HepG2 (cell line): Measurements from ENCODE around the gene ABCB8. TPM values are rescaled to one million over a fixed set of nuclear protein-coding genes. Genes with fewer than 3 reads are reported as not detected.

ENCODE experiments used
- ATAC-seq: fragments of 200-7000 bp; cut with Tn5 transposase; 3 replicates; pipeline ENCODE4 v1.9.1; 2020; ENCODE audit warnings: mild to moderate bottlenecking, moderate library complexity
- BruUV-seq: library from RNA; stranded (reverse); fragments of 400-500 nt; replicated peaks from 2 replicates; lab custom pipeline; 2021; lab: Mats Ljungman, UMichigan
- CTCF ChIA-PET: fragments of 300-600 bp; formaldehyde crosslinking; extraction: SDS; loops from one replicate; lab custom pipeline; 2021; ENCODE audit warnings: low total read pairs, inconsistent platforms, low intra/inter-chr PET ratio; lab: Yijun Ruan, JAX
- POLR2A ChIA-PET: fragments of 350-600 bp; sonication (Branson Sonifier 250); formaldehyde crosslinking; loops from one replicate; lab custom pipeline; 2020; ENCODE audit warnings: antibody characterized with exemption, inconsistent platforms; lab: Yijun Ruan, JAX
- DNase-seq: peaks from one replicate; pipeline ENCODE4 v3.0.0-alpha.2; 2015; ENCODE audit warnings: low spot score
- FAIRE-seq: peaks from 3 replicates; lab custom pipeline; 2011; peaks lifted over from hg19 to GRCh38; lab: Jason Lieb, UNC
- H2AFZ ChIP-seq: one replicate; pipeline ENCODE4 v1.6.1; 2011; ENCODE audit warnings: low read length, inconsistent platforms
- H3K27ac ChIP-seq: fragments of 300-600 bp; 3 replicates; pipeline ENCODE4 v1.8.0; 2011; ENCODE audit warnings: mixed run types, mild to moderate bottlenecking, mixed read lengths, low read length, inconsistent platforms; ENCODE audit not compliant: insufficient read depth; ENCODE audit errors: extremely low read length
- H3K27me3 ChIP-seq, 2 experiments: fragments of 200-600 bp in 1 of 2; 2 replicates in 1 of 2; 3 replicates in 1 of 2; pipeline versions ENCODE4 v1.6.0 to v1.8.0; 2011; ENCODE audit warnings: low read length in 2 of 2, mild to moderate bottlenecking in 2 of 2, moderate library complexity in 2 of 2, inconsistent platforms in 1 of 2; ENCODE audit not compliant: insufficient read depth in 2 of 2, control insufficient read depth in 1 of 2
- H3K36me3 ChIP-seq, 2 experiments: fragments of 200-600 bp in 1 of 2; replicated peaks in 1 of 2; 2 replicates in 1 of 2; 3 replicates in 1 of 2; pipeline versions ENCODE4 v1.5.1 to v1.8.0; 2011; ENCODE audit warnings: low read length in 2 of 2, inconsistent platforms in 1 of 2; ENCODE audit not compliant: insufficient read depth in 2 of 2, control insufficient read depth in 1 of 2
- H3K4me1 ChIP-seq: 2 replicates; pipeline ENCODE4 v1.5.1; 2012; ENCODE audit warnings: low read length, inconsistent platforms; ENCODE audit not compliant: insufficient read depth
- H3K4me2 ChIP-seq: 2 replicates; pipeline ENCODE4 v1.6.0; 2011; ENCODE audit warnings: low read depth, low read length, inconsistent platforms
- H3K4me3 ChIP-seq, 3 experiments: fragments of 200-600 bp in 1 of 3; sonication (generic), shearing (Covaris generic) in 1 of 3; replicated peaks in 1 of 3; 2 replicates each; pipeline ENCODE4 v1.5.1; 2011 to 2016; ENCODE audit warnings: low read length in 3 of 3, inconsistent platforms in 2 of 3, low read depth in 2 of 3, mild to moderate bottlenecking in 2 of 3, control low read depth in 1 of 3, mixed read lengths in 1 of 3; ENCODE audit not compliant: insufficient read depth in 1 of 3
- H3K79me2 ChIP-seq: one replicate; pipeline ENCODE4 v1.6.1; 2011; ENCODE audit warnings: low read length, inconsistent platforms; ENCODE audit not compliant: insufficient read depth
- H3K9ac ChIP-seq: 2 replicates; pipeline ENCODE4 v1.6.0; 2011; ENCODE audit warnings: mild to moderate bottlenecking, low read depth, low read length, inconsistent platforms; ENCODE audit not compliant: insufficient read depth
- H3K9me3 ChIP-seq: 2 replicates; pipeline ENCODE4 v1.5.1; 2012; ENCODE audit warnings: mild to moderate bottlenecking, low read length
- H4K20me1 ChIP-seq: 2 replicates; pipeline ENCODE4 v1.6.0; 2011; ENCODE audit warnings: inconsistent platforms, mild to moderate bottlenecking, low read length, moderate library complexity; ENCODE audit not compliant: insufficient read depth
- CENPT ChIP-seq: sonication (generic); formaldehyde crosslinking; IDR thresholded peaks from 2 replicates; pipeline ENCODE4 v1.8.0; 2022; ENCODE audit warnings: low read depth, mild to moderate bottlenecking, moderate library complexity, missing genetic modification reagents
- KLF13 ChIP-seq: sonication (generic); formaldehyde crosslinking; IDR thresholded peaks from 2 replicates; pipeline ENCODE4 v1.4.0; 2020; ENCODE audit warnings: mild to moderate bottlenecking, missing genetic modification reagents
- NCOR1 ChIP-seq: fragments of 200-600 bp; sonication (generic); IDR thresholded peaks from 2 replicates; pipeline ENCODE4 v1.7.0; 2017; ENCODE audit warnings: antibody characterized with exemption, low read length, borderline replicate concordance
- NFE2L1 ChIP-seq: sonication (generic); formaldehyde crosslinking; IDR thresholded peaks from 2 replicates; pipeline ENCODE4 v1.4.0; 2020; ENCODE audit warnings: missing genetic modification reagents, mild to moderate bottlenecking, borderline replicate concordance
- NFE2L2 ChIP-seq: fragments of 150-350 bp; IDR thresholded peaks from 2 replicates; pipeline ENCODE4 v1.6.1; 2014; ENCODE audit warnings: low read length
- NR2C2 ChIP-seq: sonication (generic); formaldehyde crosslinking; IDR thresholded peaks from 2 replicates; pipeline ENCODE4 v1.4.0; 2020; ENCODE audit warnings: missing genetic modification reagents, mild to moderate bottlenecking, moderate library complexity, borderline replicate concordance
- SYNCRIP ChIP-seq: fragments of 200-400 bp; formaldehyde crosslinking; IDR thresholded peaks from 2 replicates; pipeline ENCODE4 v1.6.1; 2018; ENCODE audit warnings: mild to moderate bottlenecking, low read depth, low read length; ENCODE audit not compliant: insufficient read depth
- TCF7 ChIP-seq: sonication (generic); IDR thresholded peaks from 2 replicates; pipeline ENCODE4 v1.6.1; 2016; ENCODE audit warnings: antibody characterized with exemption, low read depth
- U2AF1 ChIP-seq: fragments of 200-400 bp; formaldehyde crosslinking; optimal IDR thresholded peaks from 2 replicates; pipeline ENCODE3; 2017; ENCODE audit warnings: mild to moderate bottlenecking, low read depth, low read length
- ZBTB3 ChIP-seq: sonication (generic); formaldehyde crosslinking; IDR thresholded peaks from 2 replicates; pipeline ENCODE4 v1.4.0; 2020; ENCODE audit warnings: low read depth, mild to moderate bottlenecking, moderate library complexity, missing genetic modification reagents, borderline replicate concordance
- ZNF207 ChIP-seq: fragments of 450-650 bp; IDR thresholded peaks from 2 replicates; pipeline ENCODE4 v1.6.1; 2016; ENCODE audit warnings: antibody characterized with exemption, borderline replicate concordance
- ZNF234 ChIP-seq: sonication (generic); formaldehyde crosslinking; conservative IDR thresholded peaks from 2 replicates; pipeline ENCODE4 v1.5.1; 2020; ENCODE audit warnings: mild to moderate bottlenecking, missing genetic modification reagents
- ZNF546 ChIP-seq: sonication (generic); formaldehyde crosslinking; conservative IDR thresholded peaks from 2 replicates; pipeline ENCODE4 v1.8.1; 2023; ENCODE audit warnings: mild to moderate bottlenecking, missing genetic modification reagents
- ZNF605 ChIP-seq: sonication (generic); formaldehyde crosslinking; IDR thresholded peaks from 2 replicates; pipeline ENCODE4 v1.8.0; 2022; ENCODE audit warnings: mild to moderate bottlenecking, missing genetic modification reagents
- ZNF816 ChIP-seq: sonication (generic); formaldehyde crosslinking; IDR thresholded peaks from 2 replicates; pipeline ENCODE4 v1.8.0; 2022; ENCODE audit warnings: missing genetic modification reagents, mild to moderate bottlenecking, borderline replicate concordance
- WGBS: methylation state at CpG from one replicate; pipeline ENCODE4 v1.1.6; 2017; ENCODE audit warnings: low lambda C conversion rate; 5-methylcytosine and 5-hydroxymethylcytosine counted together
- in situ Hi-C: cut with HindIII; loops from 2 replicates; pipeline ENCODE4 v1.10.0; 2017; ENCODE audit warnings: low pct_unique_long_range_greater_than_20kb; ENCODE audit not compliant: extremely low pct_ligation_motif_present
- intact Hi-C: fragments of 100-400 bp; cut with micrococcal nuclease; formaldehyde crosslinking; loops from one replicate; pipeline ENCODE4 v1.10.0; 2022; ENCODE audit not compliant: unreplicated experiment
- polyA plus RNA-seq, 8 experiments: library from polyadenylated mRNA; depleted of rRNA in 3 of 8; stranded (reverse) in 7 of 8; unstranded in 1 of 8; fragments of >200 nt; fragmentation: Illumina TruSeq in 4 of 8; extraction: Trizol in 4 of 8; gene quantifications; 2 replicates each; pipeline versions ENCODE4 v1.2.1 to v1.2.3, GENCODE V29; 2011 to 2016; ENCODE audit warnings: low read depth in 4 of 8, missing spikeins in 1 of 8, mixed read lengths in 1 of 8; ENCODE audit not compliant: insufficient read depth in 1 of 8
- total RNA-seq, 5 experiments: library from RNA; depleted of rRNA; stranded (reverse); fragments of >200 nt; fragmentation: Illumina TruSeq; extraction: Trizol; gene quantifications; 2 replicates each; pipeline ENCODE4 v1.2.3, GENCODE V29; 2016; ENCODE audit warnings: low read depth in 1 of 5
- TF ChIP-seq, protein P1 (sequence below): sonication (generic); formaldehyde crosslinking; IDR thresholded peaks from 2 replicates; pipeline ENCODE4 v1.8.0; 2022; ENCODE audit warnings: mild to moderate bottlenecking, missing genetic modification reagents
- TF ChIP-seq, protein P2 (sequence below): sonication (generic); formaldehyde crosslinking; IDR thresholded peaks from 2 replicates; pipeline ENCODE4 v1.8.0; 2022; ENCODE audit warnings: missing genetic modification reagents, low read depth, mild to moderate bottlenecking, borderline replicate concordance
- TF ChIP-seq, protein P3 (sequence below): IDR thresholded peaks from 2 replicates; pipeline ENCODE4 v1.6.1; 2016; ENCODE audit warnings: low read depth, borderline replicate concordance

Gene ABCB8
- total and polyA plus RNA-seq, 2 of the 13 experiments (the other 11 are each of a cell fraction or from before 2014, with no cell fraction given): 6.6 to 16.7 TPM

DNA sequence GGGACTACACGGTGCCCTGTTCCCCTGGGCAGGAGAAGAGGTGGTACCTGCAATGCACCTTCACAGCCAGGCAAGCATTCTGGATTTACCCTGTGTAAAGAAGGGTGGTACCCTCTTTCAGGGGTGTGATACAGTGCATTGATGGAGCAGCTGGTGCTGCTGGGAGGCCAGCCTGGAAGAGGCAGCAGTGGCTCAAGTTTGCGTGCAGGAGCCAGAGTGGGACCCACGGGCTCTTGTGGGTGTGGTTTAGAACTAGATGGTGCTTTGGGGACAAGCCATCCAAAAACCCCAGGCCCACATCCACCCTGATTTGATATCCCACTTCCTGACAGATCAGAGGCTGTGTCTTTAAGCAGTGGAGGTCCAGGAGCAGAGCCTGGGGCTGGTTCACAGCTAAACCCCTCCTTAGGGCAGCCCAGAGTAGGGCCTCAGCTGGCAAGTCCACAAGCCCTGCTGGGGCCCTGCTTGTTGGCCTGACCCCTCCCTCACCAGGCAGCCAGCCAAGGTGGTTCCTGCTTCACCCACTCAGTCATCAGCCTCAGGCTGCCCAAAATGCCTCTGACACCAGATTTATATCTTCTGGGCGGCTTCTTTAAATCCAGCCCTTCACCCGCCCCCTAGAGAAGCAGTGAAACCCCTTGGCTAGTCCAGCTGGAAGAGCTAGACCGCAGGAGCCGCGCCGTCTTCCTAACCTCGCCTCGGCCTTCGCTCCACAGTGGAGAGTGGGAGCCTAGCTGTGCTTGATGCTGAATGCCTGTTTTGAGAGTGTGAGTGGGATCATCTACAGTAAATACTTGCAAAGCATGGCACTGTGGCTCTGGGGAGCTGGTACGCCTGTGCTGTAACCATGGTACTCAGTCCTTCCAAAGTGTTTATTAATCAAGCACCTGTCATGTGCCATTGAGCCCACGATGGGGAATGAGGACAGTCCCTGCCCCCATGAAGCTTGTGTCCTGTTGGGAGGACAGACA, 18.6 kb downstream of the ABCB8 start:
- Histone ChIP-seq H3K4me3 (no peak overlapping the region), H3K4me2 (no peak overlapping the region), H3K27ac (no peak overlapping the region), H3K9ac (no peak overlapping the region), H3K9me3 (no peaks in the 10 kb centered on the region), H3K4me1 (no peaks in the 10 kb centered on the region), H3K79me2 (no peaks in the 10 kb centered on the region), H3K36me3 (no peaks in the 10 kb centered on the region), H3K27me3 (peaks cover 1 to 12% of the 10 kb centered on the region in 2 experiments; a peak in 3 of 5 replicates), H2AFZ (no peak overlapping the region), H4K20me1 (no peaks in the 10 kb centered on the region)
- DNase-seq (no peak), ATAC-seq (no peak), FAIRE-seq (no peak)
- CTCF ChIA-PET: no interaction called here
- POLR2A ChIA-PET: no interaction called here
- in situ Hi-C loops (no loop called here), intact Hi-C loops (no loop called here)
- TF ChIP-seq KLF13: no peak
- no peak for TF ChIP-seq ZBTB3 (CRISPR knock-in tag)
- TF ChIP-seq ZNF207: no peak
- TF ChIP-seq, protein P1, sequence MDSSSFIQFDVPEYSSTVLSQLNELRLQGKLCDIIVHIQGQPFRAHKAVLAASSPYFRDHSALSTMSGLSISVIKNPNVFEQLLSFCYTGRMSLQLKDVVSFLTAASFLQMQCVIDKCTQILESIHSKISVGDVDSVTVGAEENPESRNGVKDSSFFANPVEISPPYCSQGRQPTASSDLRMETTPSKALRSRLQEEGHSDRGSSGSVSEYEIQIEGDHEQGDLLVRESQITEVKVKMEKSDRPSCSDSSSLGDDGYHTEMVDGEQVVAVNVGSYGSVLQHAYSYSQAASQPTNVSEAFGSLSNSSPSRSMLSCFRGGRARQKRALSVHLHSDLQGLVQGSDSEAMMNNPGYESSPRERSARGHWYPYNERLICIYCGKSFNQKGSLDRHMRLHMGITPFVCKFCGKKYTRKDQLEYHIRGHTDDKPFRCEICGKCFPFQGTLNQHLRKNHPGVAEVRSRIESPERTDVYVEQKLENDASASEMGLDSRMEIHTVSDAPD (CRISPR knock-in tag): no peak
- no peak for TF ChIP-seq NR2C2 (CRISPR knock-in tag)
- TF ChIP-seq, protein P2, sequence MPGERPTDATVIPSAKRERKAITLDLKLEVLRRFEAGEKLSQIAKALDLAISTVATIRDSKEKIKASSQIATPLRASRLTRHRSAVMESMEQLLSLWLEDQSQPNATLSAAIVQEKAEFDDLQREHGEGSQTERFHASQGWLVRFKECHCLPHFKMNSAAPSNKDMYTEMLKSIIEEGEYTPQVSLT: no peak
- no peak for TF ChIP-seq CENPT
- TF ChIP-seq SYNCRIP: no peak
- no peak for TF ChIP-seq ZNF816 (CRISPR knock-in tag)
- TF ChIP-seq TCF7: no peak
- TF ChIP-seq ZNF605 (CRISPR knock-in tag): no peak
- TF ChIP-seq, protein P3, sequence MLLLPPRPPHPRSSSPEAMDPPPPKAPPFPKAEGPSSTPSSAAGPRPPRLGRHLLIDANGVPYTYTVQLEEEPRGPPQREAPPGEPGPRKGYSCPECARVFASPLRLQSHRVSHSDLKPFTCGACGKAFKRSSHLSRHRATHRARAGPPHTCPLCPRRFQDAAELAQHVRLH (CRISPR knock-in tag): no peak
- TF ChIP-seq U2AF1: no peak
- TF ChIP-seq NFE2L1 (CRISPR knock-in tag): no peak
- TF ChIP-seq NFE2L2: no peak
- TF ChIP-seq ZNF234 (CRISPR knock-in tag): no peak
- no peak for TF ChIP-seq NCOR1
- TF ChIP-seq ZNF546 (CRISPR knock-in tag): no peak
- BruUV-seq: no TSS peak
- WGBS: 81% methylated on average over 13 of the region's 14 CpGs
